Suprapubic skin (tissue), 4 donors: ENCODE data around the gene GDI2. TPM values are rescaled to one million over a fixed set of nuclear protein-coding genes. Genes with fewer than 3 reads are reported as not detected.

Source experiments
- DNase-seq, 2 donors: peaks; one replicate each; pipeline ENCODE4 v3.0.0-alpha.2; 2019; ENCODE audit warnings: low spot score in 2 of 2
- H3K27ac ChIP-seq: fragments of 200-600 bp; sonication (generic); one replicate; pipeline ENCODE4 v1.5.1; 2019
- H3K27me3 ChIP-seq: fragments of 200-600 bp; sonication (generic); one replicate; pipeline ENCODE4 v1.5.1; 2019
- H3K36me3 ChIP-seq: fragments of 200-600 bp; sonication (generic); one replicate; pipeline ENCODE4 v1.5.1; 2019
- H3K4me1 ChIP-seq: fragments of 200-600 bp; sonication (generic); one replicate; pipeline ENCODE4 v1.5.1; 2019
- H3K4me3 ChIP-seq: fragments of 200-600 bp; sonication (generic); one replicate; pipeline ENCODE4 v1.5.1; 2019; ENCODE audit warnings: mild to moderate bottlenecking
- H3K9me3 ChIP-seq: fragments of 200-600 bp; sonication (generic); one replicate; pipeline ENCODE4 v1.5.1; 2019
- EP300 ChIP-seq: sonication (generic); formaldehyde crosslinking; IDR thresholded peaks from one replicate; pipeline ENCODE4 v1.6.1; 2017; ENCODE audit warnings: antibody characterized with exemption
- POLR2A ChIP-seq, 2 donors: fragments of 450-650 bp; IDR thresholded peaks; one replicate each; pipeline ENCODE4 v1.6.1; 2017; ENCODE audit warnings: antibody characterized with exemption in 2 of 2, mild to moderate bottlenecking in 2 of 2, moderate library complexity in 2 of 2
- POLR2AphosphoS5 ChIP-seq, 3 donors: sonication (generic); formaldehyde crosslinking; IDR thresholded peaks; one replicate each; pipeline ENCODE4 v1.6.1; 2017; ENCODE audit warnings: antibody characterized with exemption in 3 of 3
- WGBS: methylation state at CpG from one replicate; pipeline ENCODE4 v1.1.5; 2018; 5-methylcytosine and 5-hydroxymethylcytosine counted together
- total RNA-seq, 4 donors: library from RNA; depleted of rRNA; stranded (reverse); fragments of >200 nt; gene quantifications; one replicate each; pipeline ENCODE4 v1.1.0, GENCODE V29; 2016
- TF ChIP-seq, protein P1 (sequence below), 2 donors: fragments of 200-600 bp in 1 of 2; fragments of 450-650 bp in 1 of 2; sonication (generic) in 1 of 2; IDR thresholded peaks; one replicate each; pipeline ENCODE4 v1.5.1; 2016 to 2019; ENCODE audit warnings: antibody characterized with exemption in 2 of 2, mild to moderate bottlenecking in 1 of 2, moderate library complexity in 1 of 2

GDI2 gene
- total RNA-seq, 4 donors from 2014 or later = 243 to 270 (median 256) TPM

DNA sequence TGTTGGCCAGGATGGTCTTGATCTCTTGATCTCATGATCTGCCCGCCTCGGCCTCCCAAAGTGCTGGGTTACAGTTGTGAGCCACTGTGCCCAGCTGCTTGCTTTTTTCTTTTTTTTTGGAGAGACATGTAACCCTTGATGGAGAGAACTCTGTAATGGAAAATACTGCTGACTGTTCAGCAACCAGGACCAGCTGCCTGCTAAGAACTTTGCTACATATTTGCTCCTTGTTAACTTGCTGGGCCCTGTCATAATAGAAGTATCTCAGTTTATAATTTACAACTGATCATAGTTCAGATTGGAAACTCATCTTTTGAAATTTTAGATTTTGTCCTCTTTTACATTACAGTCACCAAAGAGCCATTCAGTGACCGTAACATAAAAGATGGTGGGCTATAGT is 93.7 kb downstream of the GDI2 start:
- H3K36me3 ChIP-seq = peaks cover 4% of the 10 kb centered on the region
- no peak overlapping the region for H3K4me3 ChIP-seq
- H3K9me3 ChIP-seq = no peaks in the 10 kb centered on the region
- H3K4me1 ChIP-seq = no peaks in the 10 kb centered on the region
- TF ChIP-seq POLR2AphosphoS5 (IDR thresholded peaks at IDR 0.05) (no peak), POLR2A (IDR thresholded peaks at IDR 0.05) (no peak), EP300 (no peak)
- TF ChIP-seq, protein P1, sequence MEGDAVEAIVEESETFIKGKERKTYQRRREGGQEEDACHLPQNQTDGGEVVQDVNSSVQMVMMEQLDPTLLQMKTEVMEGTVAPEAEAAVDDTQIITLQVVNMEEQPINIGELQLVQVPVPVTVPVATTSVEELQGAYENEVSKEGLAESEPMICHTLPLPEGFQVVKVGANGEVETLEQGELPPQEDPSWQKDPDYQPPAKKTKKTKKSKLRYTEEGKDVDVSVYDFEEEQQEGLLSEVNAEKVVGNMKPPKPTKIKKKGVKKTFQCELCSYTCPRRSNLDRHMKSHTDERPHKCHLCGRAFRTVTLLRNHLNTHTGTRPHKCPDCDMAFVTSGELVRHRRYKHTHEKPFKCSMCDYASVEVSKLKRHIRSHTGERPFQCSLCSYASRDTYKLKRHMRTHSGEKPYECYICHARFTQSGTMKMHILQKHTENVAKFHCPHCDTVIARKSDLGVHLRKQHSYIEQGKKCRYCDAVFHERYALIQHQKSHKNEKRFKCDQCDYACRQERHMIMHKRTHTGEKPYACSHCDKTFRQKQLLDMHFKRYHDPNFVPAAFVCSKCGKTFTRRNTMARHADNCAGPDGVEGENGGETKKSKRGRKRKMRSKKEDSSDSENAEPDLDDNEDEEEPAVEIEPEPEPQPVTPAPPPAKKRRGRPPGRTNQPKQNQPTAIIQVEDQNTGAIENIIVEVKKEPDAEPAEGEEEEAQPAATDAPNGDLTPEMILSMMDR (IDR thresholded peaks at IDR 0.05) = no peak
- no peak for DNase-seq
- H3K27ac ChIP-seq = no peak overlapping the region
- no peaks in the 10 kb centered on the region for H3K27me3 ChIP-seq
- WGBS = 90% methylated on average over 3 of the region's 3 CpGs

Other genes starting within 250 kb of the GDI2 start
- gene ASB13, start 146.8 kb downstream of the GDI2 start, total RNA-seq = 10 to 100 TPM; 11.6 to 18.6 (median 16.5) TPM
- gene TASOR2, start 128.6 kb downstream of the GDI2 start, total RNA-seq = 10 to 100 TPM; 49.8 to 78.3 (median 59.9) TPM
- gene ANKRD16, start 76.5 kb upstream of the GDI2 start, total RNA-seq = 10 to 100 TPM in 2 of 4 donors, 1 to 10 TPM in 2; 6.6 to 10.8 (median 9.7) TPM
- 100 to 1,000 TPM in 2 of 4 donors, 10 to 100 TPM in 2; 70.9 to 131 (median 90.6) TPM for gene FBH1, start 76.8 kb upstream of the GDI2 start, total RNA-seq
- 10 to 100 TPM; 14.1 to 26.5 (median 16.4) TPM for gene IL15RA, start 164.1 kb upstream of the GDI2 start, total RNA-seq
- gene IL2RA, start 248.9 kb upstream of the GDI2 start, total RNA-seq = under 1 TPM in 2 of 4 donors, not detected in 2; 0.21 to 0.70 TPM